ENCODE measurements around the gene TRPC1.

TRPC1 gene

GRCh38 chr3:142723968-142724681 lies at the start of gene TRPC1:
TSS of gene TRPC1 (plus strand) at chr3:142724034. CDS start at chr3:142724560, 526 bp downstream.
- peak; percentile 78 for DNase-seq (ENCODE audit: low read depth)
- peak within 1 kb of the TSS; percentile 83 for H3K4me3 ChIP-seq (replicated peaks; ENCODE audit: low read depth, low read length)
- no peak for TF ChIP-seq CTCF (IDR thresholded peaks at IDR 0.05; ENCODE audit: low read length, missing control alignments)

GRCh38 chr3:142676151-142676550 lies 47.7 kb upstream of the TRPC1 start:
- DNase-seq (ENCODE audit: low read depth) = no peak
- no peak overlapping the region for H3K4me3 ChIP-seq (replicated peaks; ENCODE audit: low read depth, low read length)
- TF ChIP-seq CTCF (IDR thresholded peaks at IDR 0.05; ENCODE audit: low read length, missing control alignments) = no peak

GRCh38 chr3:142680710-142681109 lies 43.1 kb upstream of the TRPC1 start:
- H3K4me3 ChIP-seq (replicated peaks; ENCODE audit: low read depth, low read length) = no peak overlapping the region
- DNase-seq (ENCODE audit: low read depth) = peak; percentile 1
- TF ChIP-seq CTCF (IDR thresholded peaks at IDR 0.05; ENCODE audit: low read length, missing control alignments) = no peak

GRCh38 chr3:142690613-142691012 lies 33.2 kb upstream of the TRPC1 start:
- TF ChIP-seq CTCF (IDR thresholded peaks at IDR 0.05; ENCODE audit: low read length, missing control alignments) = no peak
- no peak for DNase-seq (ENCODE audit: low read depth)
- no peak overlapping the region for H3K4me3 ChIP-seq (replicated peaks; ENCODE audit: low read depth, low read length)

- no peak for DNase-seq (ENCODE audit: low read depth)
- no peak for TF ChIP-seq CTCF (IDR thresholded peaks at IDR 0.05; ENCODE audit: low read length, missing control alignments)
These were observed 32.3 kb upstream of the TRPC1 start for GRCh38 chr3:142691527-142691926.

GRCh38 chr3:142693136-142693853 lies 30.5 kb upstream of the TRPC1 start:
- H3K4me3 ChIP-seq (replicated peaks; ENCODE audit: low read depth, low read length) = no peak overlapping the region
- no peak for DNase-seq (ENCODE audit: low read depth)
- no peak for TF ChIP-seq CTCF (IDR thresholded peaks at IDR 0.05; ENCODE audit: low read length, missing control alignments)

More at GRCh38 chr3:142691527-142691926, 32.3 kb upstream of the TRPC1 start:
- no peak overlapping the region for H3K4me3 ChIP-seq (replicated peaks; ENCODE audit: low read depth, low read length)
